ENCODE data around the gene DOK5. TPM values are rescaled to one million over a fixed set of nuclear protein-coding genes. Genes with fewer than 3 reads are reported as not detected.

The DOK5 gene
- total RNA-seq, 1 donor = 14.1 TPM

- TF ChIP-seq CTCF (IDR thresholded peaks at IDR 0.05; ENCODE audit: extremely low read depth, low read depth, low read length) = peak; percentile 70
- no peaks in the 10 kb centered on the region for H4K20me1 ChIP-seq (ENCODE audit: insufficient read depth, low read length)
- DNase-seq (ENCODE audit: insufficient read length, low spot score, missing footprints) = peak; percentile 42
- H3K4me2 ChIP-seq (ENCODE audit: insufficient read depth, low read length) = no peak overlapping the region
- H3K9me3 ChIP-seq (ENCODE audit: low read depth, low read length) = no peaks in the 10 kb centered on the region
- H2AFZ ChIP-seq (ENCODE audit: low read length) = no peak overlapping the region
- H3K27me3 ChIP-seq (ENCODE audit: insufficient read depth, low read length) = no peaks in the 10 kb centered on the region
- H3K36me3 ChIP-seq (ENCODE audit: insufficient read depth, low read length) = no peaks in the 10 kb centered on the region
- no peak overlapping the region for H3K4me3 ChIP-seq (ENCODE audit: insufficient read depth, low read length)
- no peaks in the 10 kb centered on the region for H3K4me1 ChIP-seq (ENCODE audit: insufficient read depth, low read length)
- no peak overlapping the region for H3K27ac ChIP-seq (ENCODE audit: low read depth, low read length)
- H3K79me2 ChIP-seq (ENCODE audit: insufficient read depth, low read length) = no peaks in the 10 kb centered on the region
These were observed 205.7 kb downstream of the DOK5 start for GRCh38 chr20:54680872-54681619.

DNA sequence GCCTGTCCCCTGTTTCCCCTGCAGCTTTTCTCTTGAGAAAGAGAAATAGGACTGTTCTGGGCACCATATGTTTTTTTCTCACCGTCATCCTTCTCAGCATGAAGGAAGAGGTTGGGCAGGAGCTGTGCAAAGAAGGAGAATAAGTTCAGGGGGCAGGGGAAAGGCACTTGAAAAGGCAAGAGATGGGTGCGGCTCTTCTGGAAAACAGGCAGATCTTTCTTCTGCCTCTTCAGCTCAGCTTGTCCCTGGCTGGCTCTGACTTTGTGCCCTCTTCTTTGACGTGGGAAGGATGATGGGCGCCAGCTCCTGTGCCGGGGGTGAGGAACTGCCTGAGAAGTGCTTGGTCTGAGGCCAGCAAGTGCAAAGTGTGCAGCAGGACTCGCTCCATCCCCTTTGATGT, 206.5 kb downstream of the DOK5 start:
- H3K4me1 ChIP-seq (ENCODE audit: insufficient read depth, low read length) = no peaks in the 10 kb centered on the region
- no peak overlapping the region for H3K27ac ChIP-seq (ENCODE audit: low read depth, low read length)
- H3K4me3 ChIP-seq (ENCODE audit: insufficient read depth, low read length) = no peak overlapping the region
- H3K4me2 ChIP-seq (ENCODE audit: insufficient read depth, low read length) = no peak overlapping the region
- no peak for TF ChIP-seq CTCF (IDR thresholded peaks at IDR 0.05; ENCODE audit: extremely low read depth, low read depth, low read length)
- no peaks in the 10 kb centered on the region for H3K27me3 ChIP-seq (ENCODE audit: insufficient read depth, low read length)
- no peak for DNase-seq (ENCODE audit: insufficient read length, low spot score, missing footprints)
- no peaks in the 10 kb centered on the region for H3K9me3 ChIP-seq (ENCODE audit: low read depth, low read length)
- no peaks in the 10 kb centered on the region for H3K79me2 ChIP-seq (ENCODE audit: insufficient read depth, low read length)
- H2AFZ ChIP-seq (ENCODE audit: low read length) = no peak overlapping the region
- H3K36me3 ChIP-seq (ENCODE audit: insufficient read depth, low read length) = no peaks in the 10 kb centered on the region
- H4K20me1 ChIP-seq (ENCODE audit: insufficient read depth, low read length) = no peaks in the 10 kb centered on the region

DNA sequence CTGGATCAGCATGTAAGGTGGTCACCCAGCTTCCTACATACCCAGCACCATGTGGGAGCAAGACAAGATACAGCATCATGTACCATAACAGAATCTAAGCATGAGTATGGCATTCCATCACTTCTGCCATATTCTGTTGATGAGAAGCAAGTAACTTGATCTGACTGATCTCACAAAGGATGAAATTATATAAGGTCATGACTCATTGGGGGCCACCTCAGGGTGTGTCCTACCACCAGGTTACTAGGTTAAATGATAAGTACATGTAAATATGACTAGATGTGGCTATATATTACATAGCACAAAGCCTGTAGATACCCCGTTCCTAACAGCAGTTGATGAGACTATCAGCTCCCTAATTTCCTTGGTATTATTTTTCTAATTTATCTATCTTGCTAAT, 213.1 kb downstream of the DOK5 start:
- TF ChIP-seq CTCF (IDR thresholded peaks at IDR 0.05; ENCODE audit: extremely low read depth, low read depth, low read length) = no peak
- H2AFZ ChIP-seq (ENCODE audit: low read length) = no peak overlapping the region
- H3K36me3 ChIP-seq (ENCODE audit: insufficient read depth, low read length) = no peaks in the 10 kb centered on the region
- no peaks in the 10 kb centered on the region for H3K27me3 ChIP-seq (ENCODE audit: insufficient read depth, low read length)
- H3K27ac ChIP-seq (ENCODE audit: low read depth, low read length) = no peak overlapping the region
- no peaks in the 10 kb centered on the region for H4K20me1 ChIP-seq (ENCODE audit: insufficient read depth, low read length)
- H3K9me3 ChIP-seq (ENCODE audit: low read depth, low read length) = no peaks in the 10 kb centered on the region
- DNase-seq (ENCODE audit: insufficient read length, low spot score, missing footprints) = no peak
- no peaks in the 10 kb centered on the region for H3K79me2 ChIP-seq (ENCODE audit: insufficient read depth, low read length)
- no peak overlapping the region for H3K4me2 ChIP-seq (ENCODE audit: insufficient read depth, low read length)
- no peaks in the 10 kb centered on the region for H3K4me1 ChIP-seq (ENCODE audit: insufficient read depth, low read length)
- H3K4me3 ChIP-seq (ENCODE audit: insufficient read depth, low read length) = no peak overlapping the region

GRCh38 chr20:54690323-54690722, 214.9 kb downstream of the DOK5 start:
- H2AFZ ChIP-seq (ENCODE audit: low read length) = no peak overlapping the region
- no peak overlapping the region for H3K27ac ChIP-seq (ENCODE audit: low read depth, low read length)
- no peaks in the 10 kb centered on the region for H3K27me3 ChIP-seq (ENCODE audit: insufficient read depth, low read length)
- TF ChIP-seq CTCF (IDR thresholded peaks at IDR 0.05; ENCODE audit: extremely low read depth, low read depth, low read length) = no peak
- H4K20me1 ChIP-seq (ENCODE audit: insufficient read depth, low read length) = no peaks in the 10 kb centered on the region
- H3K4me3 ChIP-seq (ENCODE audit: insufficient read depth, low read length) = no peak overlapping the region
- H3K9me3 ChIP-seq (ENCODE audit: low read depth, low read length) = no peaks in the 10 kb centered on the region
- no peak overlapping the region for H3K4me2 ChIP-seq (ENCODE audit: insufficient read depth, low read length)
- DNase-seq (ENCODE audit: insufficient read length, low spot score, missing footprints) = no peak
- no peaks in the 10 kb centered on the region for H3K4me1 ChIP-seq (ENCODE audit: insufficient read depth, low read length)
- H3K79me2 ChIP-seq (ENCODE audit: insufficient read depth, low read length) = no peaks in the 10 kb centered on the region
- H3K36me3 ChIP-seq (ENCODE audit: insufficient read depth, low read length) = no peaks in the 10 kb centered on the region

Data from osteoblast (primary cell).